Measurements from ENCODE around the gene SMIM9.
A peak's percentile ranks its signal among the peaks of the same experiment; 100 is the strongest.
"Not testable (repeated sequence)": the region's sequence is repeated elsewhere in the genome, so short reads cannot be mapped to it uniquely, and the experiment has no call there.

Gene SMIM9

DNA sequence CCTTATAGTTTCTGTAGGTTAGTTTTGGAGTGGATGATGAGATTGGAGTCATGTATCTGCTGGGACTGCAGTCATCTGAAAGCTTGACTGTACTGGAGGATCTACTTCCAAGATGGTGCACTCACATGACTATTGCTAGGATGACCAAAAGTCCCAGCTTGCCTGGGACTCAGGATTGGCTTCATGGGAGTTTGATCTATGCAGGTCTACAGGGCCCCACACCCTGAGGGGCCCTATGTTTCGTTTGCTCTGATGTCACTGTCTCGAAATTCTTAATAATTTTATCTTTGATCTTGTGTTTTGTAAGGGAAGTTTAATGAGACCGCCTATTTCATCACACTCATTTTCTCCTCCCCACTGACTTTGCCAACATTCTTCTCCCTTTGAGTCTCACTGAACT, at the start of gene SMIM9:
Gene SMIM9 (minus strand): TSS at position 101 of the 400 bp plus-strand sequence. CDS start 3,806 bp downstream, outside the sequence.
- DNase-seq, result no peak
- in situ Hi-C loops (cut with MboI; ENCODE audit: low pct_unique_long_range_greater_than_20kb, low sequenced_read_pairs), result loop anchor here (25.0 kb wide), 1 partner anchor 222 kb away; the partner anchor contains the start of gene CTAG1B

DNA sequence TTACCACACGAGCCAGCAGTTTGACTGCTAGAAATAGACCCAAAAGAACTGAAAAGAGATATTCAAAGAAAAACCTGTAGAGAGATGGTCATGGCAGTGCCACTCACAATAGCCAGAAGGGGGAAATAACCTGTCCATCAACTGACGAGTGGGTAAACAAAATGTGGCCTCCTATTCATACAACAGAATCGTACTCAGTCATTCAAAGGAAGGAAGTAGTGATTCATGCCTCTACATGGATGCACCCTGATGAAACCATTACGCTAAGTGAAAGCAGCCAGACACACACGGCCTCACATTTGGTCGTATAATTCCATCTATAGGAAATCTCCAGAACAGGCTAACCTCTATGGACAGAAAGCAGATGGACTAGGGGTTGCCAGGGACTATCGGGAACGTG, 49.6 kb upstream of the SMIM9 start:
- in situ Hi-C loops (cut with MboI; ENCODE audit: low pct_unique_long_range_greater_than_20kb, low sequenced_read_pairs), result not testable (repeated sequence)

DNA sequence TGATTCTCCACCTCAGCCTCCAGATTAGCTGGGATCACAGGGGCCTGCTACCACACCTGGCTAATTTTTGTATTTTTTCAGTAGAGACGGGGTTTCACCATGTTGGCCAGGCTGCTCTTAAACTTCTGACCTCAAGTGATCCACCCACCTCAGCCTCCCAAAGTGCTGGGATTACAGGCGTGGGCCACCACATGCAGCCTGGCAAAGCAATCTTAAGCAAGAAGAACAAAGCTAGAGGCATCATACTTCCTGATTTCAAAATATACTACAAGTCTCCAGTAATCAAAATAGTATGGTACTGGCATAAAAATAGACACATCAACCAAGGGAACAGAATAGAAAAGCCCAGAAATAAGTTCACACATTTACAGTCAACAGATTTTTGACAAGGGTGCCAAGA, 38.9 kb upstream of the SMIM9 start:
- DNase-seq, result no peak
- in situ Hi-C loops (cut with MboI; ENCODE audit: low pct_unique_long_range_greater_than_20kb, low sequenced_read_pairs), result no loop called here

More for the DNA sequence above, 49.6 kb upstream of the SMIM9 start:
- not testable (repeated sequence) for DNase-seq

DNA sequence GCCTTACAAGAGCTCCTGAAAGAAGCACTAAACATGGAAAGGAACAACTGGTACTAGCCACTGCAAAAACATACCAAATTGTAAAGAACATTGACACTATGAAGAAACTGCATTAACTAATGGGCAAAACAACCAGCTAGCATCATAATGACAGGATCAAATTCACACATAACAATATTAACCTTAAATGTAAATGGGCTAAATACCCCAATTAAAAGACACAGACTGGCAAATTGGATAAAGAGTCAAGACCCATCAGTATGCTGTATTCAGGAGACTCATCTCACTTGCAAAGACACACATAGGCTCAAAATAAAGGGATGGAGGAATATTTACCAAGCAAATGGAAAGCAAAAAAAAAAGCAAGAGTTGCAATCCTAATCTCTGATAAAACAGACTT, 34.1 kb upstream of the SMIM9 start:
- in situ Hi-C loops (cut with MboI; ENCODE audit: low pct_unique_long_range_greater_than_20kb, low sequenced_read_pairs); DNase-seq: not testable (repeated sequence)

DNA sequence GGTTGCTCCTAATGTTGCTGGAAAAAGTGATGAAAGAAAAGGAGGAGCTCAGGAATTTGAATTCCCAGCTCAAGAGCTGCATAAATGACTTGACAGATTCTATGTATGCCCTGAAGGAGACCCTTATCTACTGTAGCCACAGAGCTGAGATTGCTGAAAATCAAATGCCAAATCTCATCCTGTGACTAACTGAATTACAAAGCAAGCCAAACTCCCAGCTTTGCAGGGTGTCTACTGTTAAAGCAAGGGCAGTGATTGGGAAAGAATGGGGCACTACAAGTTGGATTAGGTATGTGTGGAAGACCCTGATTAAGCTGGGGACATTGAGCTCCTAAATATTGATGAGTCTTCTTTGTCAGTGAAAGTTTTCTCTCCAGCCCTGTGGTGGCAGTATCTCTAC, 20.8 kb upstream of the SMIM9 start:
- DNase-seq, result no peak
- in situ Hi-C loops (cut with MboI; ENCODE audit: low pct_unique_long_range_greater_than_20kb, low sequenced_read_pairs), result no loop called here

DNA sequence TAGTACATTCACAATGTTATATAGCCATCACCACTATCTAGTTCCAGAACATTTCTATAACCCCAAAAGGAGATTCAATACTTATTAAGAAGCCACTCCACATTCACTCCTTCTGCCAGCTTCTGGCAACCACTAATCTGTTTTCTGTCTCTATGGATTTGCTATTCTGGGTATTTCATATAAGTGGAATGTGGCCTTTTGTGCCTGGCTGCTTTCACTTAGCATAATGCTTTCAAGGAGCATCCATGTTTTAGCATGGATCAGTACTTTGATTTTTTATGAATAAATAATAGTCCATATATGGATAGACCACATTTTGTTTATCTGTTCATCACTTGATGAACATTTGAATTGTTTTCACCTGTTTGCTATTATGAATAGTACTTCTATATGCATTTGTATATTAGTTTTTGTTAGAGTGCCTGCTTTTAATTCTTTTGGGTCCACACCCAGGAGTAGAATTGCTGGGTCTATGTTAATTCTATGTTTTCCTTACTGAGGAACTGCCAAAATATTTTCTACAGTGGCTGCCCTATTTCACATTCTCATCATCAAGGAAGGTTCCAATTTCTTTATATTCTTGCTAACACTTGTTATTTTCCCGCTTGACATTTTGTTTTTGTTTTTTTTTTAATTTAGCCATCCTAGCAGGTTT, 16.6 kb upstream of the SMIM9 start:
- in situ Hi-C loops (cut with MboI; ENCODE audit: low pct_unique_long_range_greater_than_20kb, low sequenced_read_pairs), result no loop called here
- DNase-seq, result no peak

DNA sequence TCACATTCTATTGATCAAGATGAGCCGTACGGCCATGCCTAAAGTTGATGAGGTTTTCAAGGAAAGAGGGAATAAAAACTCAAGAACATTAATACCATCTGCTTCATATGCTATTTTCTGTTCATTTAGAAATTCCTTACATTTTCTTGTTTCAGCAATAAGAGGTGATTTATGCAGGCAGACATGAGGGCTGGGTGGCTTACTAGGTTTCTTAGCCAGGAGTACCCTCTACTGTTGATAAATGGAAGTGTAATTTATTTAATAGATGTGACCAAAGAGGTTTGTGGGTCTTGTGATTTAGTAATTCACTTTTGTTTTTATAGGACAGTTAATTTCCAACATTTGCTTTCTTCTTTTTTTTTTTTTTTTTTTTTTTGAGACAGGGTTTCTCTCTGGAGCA, 6.4 kb upstream of the SMIM9 start:
- in situ Hi-C loops (cut with MboI; ENCODE audit: low pct_unique_long_range_greater_than_20kb, low sequenced_read_pairs), result loop anchor here (25.0 kb wide), 1 partner anchor 229 kb away; the partner anchor contains the start of gene CTAG1B
- DNase-seq, result peak; percentile 86

DNA sequence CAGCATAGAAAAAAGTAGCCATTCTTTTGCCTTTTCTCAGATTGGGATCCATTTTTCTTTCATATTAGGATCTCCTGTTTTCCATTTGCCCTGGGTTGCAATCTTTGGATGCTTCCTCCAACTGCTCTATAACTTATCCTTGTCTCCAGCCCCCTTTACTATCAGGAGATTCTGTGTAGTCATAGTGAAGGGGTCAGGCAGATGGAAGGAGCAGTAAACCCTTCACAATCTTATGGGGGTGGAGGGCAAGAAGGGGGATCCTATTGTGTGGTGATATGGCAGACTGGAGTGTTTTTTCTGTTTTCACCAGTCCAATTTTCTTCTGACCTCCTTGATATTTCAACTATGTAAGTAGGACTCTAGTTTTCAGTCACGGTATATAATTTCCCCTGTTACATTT, 1.7 kb upstream of the SMIM9 start:
- no peak for DNase-seq
- in situ Hi-C loops (cut with MboI; ENCODE audit: low pct_unique_long_range_greater_than_20kb, low sequenced_read_pairs), result loop anchor here (25.0 kb wide), 1 partner anchor 224 kb away; the partner anchor contains the start of gene CTAG1B

DNA sequence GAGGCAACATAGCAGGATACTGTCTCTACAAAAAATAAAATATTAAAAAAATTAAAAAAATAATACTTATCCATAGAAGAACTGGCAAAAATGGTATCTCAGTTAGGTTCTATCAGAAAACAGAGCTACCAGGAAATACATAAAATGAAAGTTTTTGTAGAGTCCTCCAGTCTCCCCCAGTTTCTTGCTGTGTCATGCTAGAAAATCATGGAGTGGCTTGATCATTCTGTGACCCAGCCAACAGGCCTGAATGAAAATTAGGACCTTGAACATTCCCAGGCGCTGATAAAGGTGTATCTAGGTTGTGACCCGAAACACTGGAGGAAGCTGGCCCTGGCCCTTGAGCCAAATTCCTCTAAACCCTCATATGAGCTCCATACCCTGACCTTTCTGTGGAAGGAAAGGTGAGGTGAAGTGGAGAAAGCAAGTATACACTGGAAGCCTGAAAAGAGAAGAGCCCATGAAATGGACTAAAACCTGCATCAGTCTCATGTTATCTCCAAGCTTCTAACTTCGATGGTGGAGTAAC, 652 bp downstream of the SMIM9 start:
- no peak for DNase-seq
- in situ Hi-C loops (cut with MboI; ENCODE audit: low pct_unique_long_range_greater_than_20kb, low sequenced_read_pairs), result loop anchor here (25.0 kb wide), 1 partner anchor 222 kb away; the partner anchor contains the start of gene CTAG1B

DNA sequence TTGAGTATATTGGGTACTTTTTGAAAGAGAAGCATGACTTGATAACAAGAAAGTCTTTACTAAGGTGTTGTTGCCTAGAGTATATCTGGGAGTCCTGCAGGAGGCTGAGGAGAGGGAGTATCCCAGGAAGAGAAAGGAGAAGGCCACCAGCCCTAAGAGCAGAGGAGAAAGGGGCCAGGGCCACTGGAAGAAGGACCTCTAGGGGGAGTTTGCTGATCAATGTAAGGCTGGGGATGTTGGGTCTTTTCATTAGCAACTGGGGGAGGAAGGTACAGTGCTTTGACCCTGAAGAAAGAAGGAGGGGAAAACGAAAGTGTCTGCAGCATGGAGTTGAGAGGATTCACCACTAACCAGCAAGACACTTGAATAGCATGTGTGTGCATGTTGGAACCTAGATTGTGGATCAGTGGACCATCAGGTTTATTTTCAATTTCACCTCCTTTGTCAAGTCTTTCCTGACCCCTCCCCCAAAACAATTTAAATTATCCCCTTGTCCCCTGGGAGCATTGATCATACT, 4.5 kb downstream of the SMIM9 start:
- in situ Hi-C loops (cut with MboI; ENCODE audit: low pct_unique_long_range_greater_than_20kb, low sequenced_read_pairs), result loop anchor here (25.0 kb wide), 1 partner anchor 218 kb away; the partner anchor contains the start of gene CTAG1B
- peak; percentile 16 for DNase-seq

DNA sequence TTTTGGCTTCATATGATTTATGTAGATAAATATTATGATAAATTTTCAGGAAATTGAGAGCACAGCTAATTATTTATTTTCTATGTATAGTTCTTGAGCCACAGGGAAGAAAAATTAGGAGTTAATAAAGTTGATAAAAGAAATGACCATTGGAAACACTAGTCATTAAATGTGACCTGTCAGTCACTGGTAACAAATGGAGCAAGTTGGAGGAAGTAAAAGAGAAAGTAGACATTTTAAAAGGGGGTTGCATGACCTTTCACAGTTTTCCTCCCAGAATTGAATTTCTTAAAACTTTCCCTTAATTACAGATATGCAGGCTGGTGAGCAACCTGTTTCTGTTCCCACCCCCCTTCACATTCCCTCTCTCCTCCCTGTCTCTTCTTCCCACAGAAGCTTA, 5.3 kb downstream of the SMIM9 start:
- DNase-seq, result no peak
- in situ Hi-C loops (cut with MboI; ENCODE audit: low pct_unique_long_range_greater_than_20kb, low sequenced_read_pairs), result loop anchor here (25.0 kb wide), 1 partner anchor 217 kb away; the partner anchor contains the start of gene CTAG1B

DNA sequence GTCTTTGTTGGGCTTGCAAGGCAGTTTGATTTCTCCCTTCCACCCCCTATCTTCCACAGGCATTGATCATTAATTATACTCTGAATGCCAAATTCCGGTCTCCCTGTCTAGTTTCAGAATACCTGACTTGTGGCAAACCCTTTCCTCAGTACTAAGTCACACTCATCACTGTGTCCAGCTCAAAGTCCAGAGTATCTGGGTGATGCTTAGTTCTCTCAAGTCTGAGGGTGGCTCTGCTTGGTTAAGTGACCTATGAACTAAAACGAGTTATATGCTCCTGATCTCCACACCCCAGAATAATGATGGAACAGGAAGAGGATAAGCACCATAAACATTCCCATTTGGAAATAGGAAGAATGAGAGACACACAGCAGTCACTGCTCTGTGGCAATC, 6.5 kb downstream of the SMIM9 start:
- DNase-seq, result no peak
- in situ Hi-C loops (cut with MboI; ENCODE audit: low pct_unique_long_range_greater_than_20kb, low sequenced_read_pairs), result loop anchor here (25.0 kb wide), 1 partner anchor 216 kb away; the partner anchor contains the start of gene CTAG1B

DNA sequence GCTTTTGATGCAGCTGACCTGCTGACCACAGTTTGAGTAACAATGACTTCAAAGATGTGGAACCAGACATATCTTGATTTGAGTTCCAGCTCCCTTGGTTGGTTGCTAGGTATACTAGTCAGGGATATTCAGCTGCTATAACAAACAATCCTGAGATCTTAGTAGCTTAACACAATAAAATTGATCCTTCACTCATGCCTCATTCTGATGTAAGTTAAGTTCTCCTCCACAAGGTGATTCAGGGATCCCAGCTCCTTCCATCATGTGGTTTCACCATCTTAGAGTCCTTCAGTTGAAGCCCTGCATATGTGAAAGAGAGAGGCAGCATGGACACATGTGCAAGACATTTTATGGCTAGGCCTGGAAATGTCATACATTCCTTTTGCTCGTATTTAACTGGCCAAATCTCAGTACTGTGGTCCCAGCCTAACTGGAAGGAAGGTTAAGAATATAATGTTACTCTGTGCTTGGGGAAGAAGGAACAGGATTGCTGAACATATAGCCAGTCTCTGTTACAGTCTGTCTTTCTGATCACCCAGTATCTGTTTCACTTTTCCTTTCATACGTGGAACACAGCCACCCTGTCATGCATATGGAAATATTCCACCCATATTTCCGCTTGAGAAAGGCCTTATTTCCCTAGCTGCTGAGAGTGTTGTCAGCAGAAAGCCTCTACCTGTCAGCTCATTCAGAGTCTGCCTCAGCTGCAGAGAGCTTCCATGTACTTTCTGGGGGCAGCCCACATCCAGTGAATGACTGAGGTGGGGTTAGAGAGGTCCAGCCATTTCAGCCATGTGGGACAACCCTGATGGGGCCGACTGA, 7.1 kb downstream of the SMIM9 start:
- in situ Hi-C loops (cut with MboI; ENCODE audit: low pct_unique_long_range_greater_than_20kb, low sequenced_read_pairs), result loop anchor here (25.0 kb wide), 1 partner anchor 215 kb away; the partner anchor contains the start of gene CTAG1B

DNA sequence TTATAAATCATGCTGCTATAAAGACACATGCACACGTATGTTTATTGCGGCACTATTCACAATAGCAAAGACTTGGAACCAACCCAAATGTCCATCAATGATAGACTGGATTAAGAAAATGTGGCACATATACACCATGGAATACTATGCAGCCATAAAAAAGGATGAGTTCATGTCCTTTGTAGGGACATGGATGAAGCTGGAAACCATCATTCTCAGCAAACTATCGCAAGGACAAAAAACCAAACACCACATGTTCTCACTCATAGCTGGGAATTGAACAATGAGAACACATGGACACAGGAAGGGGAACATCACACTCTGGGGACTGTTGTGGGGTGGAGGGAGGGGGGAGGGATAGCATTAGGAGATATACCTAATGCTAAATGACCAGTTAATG, 8.9 kb downstream of the SMIM9 start:
- in situ Hi-C loops (cut with MboI; ENCODE audit: low pct_unique_long_range_greater_than_20kb, low sequenced_read_pairs), result loop anchor here (25.0 kb wide), 1 partner anchor 213 kb away; the partner anchor contains the start of gene CTAG1B
- DNase-seq, result not testable (repeated sequence)

More for the DNA sequence above, 7.1 kb downstream of the SMIM9 start:
- no peak for DNase-seq

DNA sequence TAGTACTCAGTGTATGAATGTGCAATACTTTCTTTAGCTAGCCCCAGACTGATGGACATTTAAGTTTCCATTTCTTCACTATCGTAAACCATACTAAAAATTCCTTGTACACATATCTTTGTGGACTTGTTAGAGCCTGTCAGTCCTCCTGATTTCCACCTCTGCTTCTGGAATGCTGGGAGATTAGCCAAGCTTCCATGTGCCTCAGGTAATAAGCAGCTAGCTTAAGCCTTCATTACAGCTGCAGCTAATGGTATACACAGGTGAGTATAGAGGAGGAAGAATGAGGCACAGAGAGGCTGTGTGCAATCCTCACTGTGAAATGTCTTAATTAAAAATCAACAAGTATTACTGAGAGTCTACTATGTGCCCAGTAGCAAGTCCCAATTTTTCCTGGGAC, 9.8 kb downstream of the SMIM9 start:
- no peak for DNase-seq
- in situ Hi-C loops (cut with MboI; ENCODE audit: low pct_unique_long_range_greater_than_20kb, low sequenced_read_pairs), result loop anchor here (25.0 kb wide), 1 partner anchor 212 kb away; the partner anchor contains the start of gene CTAG1B

DNA sequence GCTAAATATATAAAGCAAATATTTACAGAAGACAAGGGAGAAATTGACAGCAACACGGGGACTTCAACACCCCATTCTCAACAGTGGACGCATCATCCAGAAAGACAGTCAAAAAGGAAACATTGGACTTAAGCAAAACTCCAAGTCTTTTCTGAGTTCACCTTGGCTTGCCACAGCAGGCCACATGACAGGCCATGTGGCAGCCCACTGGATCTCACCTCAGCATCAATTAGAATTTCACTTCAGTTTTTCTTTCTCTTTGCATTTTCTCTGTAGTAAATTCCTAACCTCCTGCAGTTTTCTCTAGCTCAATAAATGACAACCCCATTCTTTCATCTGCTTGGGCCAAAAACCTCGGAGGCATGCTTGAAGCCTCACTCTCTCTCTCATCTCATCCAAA, 12.4 kb downstream of the SMIM9 start:
- no peak for DNase-seq
- in situ Hi-C loops (cut with MboI; ENCODE audit: low pct_unique_long_range_greater_than_20kb, low sequenced_read_pairs), result no loop called here

DNA sequence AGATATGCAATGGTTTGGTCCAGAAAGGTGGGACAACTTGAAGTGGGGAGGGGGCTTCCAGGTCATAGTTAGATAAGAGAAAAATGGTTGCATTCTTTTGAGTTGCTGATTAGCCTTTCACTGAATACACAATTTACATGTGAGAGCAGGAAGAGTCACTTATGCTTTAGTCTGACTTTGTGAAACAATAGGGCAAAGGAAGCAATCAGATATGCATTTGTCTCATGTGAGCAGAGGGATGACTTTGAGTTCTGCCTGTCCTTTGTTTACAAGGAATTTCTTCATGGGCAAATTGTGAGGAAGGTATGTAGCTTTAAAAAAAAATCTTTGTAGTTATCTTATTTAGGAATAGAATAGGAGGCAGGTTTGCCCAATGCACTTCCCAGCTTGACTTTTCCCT, 12.9 kb downstream of the SMIM9 start:
- no peak for DNase-seq
- in situ Hi-C loops (cut with MboI; ENCODE audit: low pct_unique_long_range_greater_than_20kb, low sequenced_read_pairs), result no loop called here

DNA sequence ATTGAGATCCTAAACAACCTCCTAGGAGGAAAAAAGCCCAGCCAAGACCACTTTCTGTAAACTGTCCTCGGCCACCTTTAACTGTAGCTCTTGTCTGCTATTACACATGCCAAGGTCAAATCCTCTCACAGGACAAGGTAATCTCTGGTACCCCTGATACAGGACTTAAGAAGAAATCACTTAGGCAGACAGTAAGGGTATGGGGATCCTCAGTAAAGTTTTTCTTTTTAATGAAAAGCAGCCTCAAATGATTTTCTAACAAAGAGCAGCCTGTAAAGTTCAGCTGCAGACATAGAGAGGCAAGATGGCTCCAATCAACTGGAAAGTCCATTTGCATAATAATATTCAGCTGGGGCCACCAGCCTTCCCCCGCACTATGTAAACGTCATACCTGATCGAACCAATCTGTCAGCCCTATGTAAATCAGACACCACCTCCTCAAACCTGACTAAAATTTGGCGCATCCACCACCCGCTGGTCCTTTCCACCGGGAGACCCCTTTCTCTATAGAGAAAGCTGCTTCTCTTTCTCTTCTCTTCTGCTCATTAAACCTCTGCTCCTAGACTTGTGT, 14.6 kb downstream of the SMIM9 start:
- in situ Hi-C loops (cut with MboI; ENCODE audit: low pct_unique_long_range_greater_than_20kb, low sequenced_read_pairs), result no loop called here
- no peak for DNase-seq
